CD4-positive, alpha-beta T cell treated with Interferon gamma for 1 hour (primary cell): Measurements from ENCODE around the gene KIF16B.

Experiments
- DNase-seq: peaks from one replicate; pipeline ENCODE4 v3.0.0-alpha.2; 2020

KIF16B gene

DNA sequence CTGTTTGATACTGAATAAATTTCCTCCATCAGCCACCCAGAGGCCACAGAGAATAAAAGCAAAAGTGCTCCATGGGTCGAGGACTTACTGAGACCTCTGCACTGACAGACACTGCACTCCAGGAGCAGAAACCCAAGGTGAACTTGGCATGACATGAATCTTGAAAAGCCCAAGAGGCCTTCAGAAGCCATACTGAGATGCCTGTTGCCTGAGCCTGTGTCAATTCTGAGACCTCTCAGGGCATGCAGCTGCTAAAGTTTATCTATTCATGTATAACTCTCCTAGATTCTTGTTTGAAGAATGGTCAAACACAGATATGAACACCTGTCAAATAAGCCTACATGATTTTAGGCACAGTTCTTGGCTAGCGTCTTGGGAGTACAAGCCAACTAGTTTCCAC lies 145.7 kb downstream of the KIF16B start:
- no peak for DNase-seq

DNA sequence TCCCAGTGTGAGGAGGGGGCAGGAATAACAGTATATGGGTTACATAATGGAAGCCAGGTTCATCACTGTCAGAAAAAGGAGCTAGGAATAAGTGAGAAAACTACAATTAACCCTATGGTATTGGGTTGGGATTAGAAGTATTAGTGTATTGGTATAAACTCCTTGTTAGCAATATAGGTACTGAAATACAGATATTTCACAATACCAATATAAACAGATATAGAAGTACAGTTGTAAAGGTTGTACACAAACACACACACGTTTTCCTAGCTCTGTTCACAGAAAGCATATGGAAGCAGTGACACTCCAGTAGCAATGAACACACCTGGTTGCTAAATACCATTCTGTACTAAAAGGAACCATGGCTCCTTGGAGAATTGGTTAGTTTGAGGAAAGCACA lies 148.5 kb downstream of the KIF16B start:
- DNase-seq, result no peak

DNA sequence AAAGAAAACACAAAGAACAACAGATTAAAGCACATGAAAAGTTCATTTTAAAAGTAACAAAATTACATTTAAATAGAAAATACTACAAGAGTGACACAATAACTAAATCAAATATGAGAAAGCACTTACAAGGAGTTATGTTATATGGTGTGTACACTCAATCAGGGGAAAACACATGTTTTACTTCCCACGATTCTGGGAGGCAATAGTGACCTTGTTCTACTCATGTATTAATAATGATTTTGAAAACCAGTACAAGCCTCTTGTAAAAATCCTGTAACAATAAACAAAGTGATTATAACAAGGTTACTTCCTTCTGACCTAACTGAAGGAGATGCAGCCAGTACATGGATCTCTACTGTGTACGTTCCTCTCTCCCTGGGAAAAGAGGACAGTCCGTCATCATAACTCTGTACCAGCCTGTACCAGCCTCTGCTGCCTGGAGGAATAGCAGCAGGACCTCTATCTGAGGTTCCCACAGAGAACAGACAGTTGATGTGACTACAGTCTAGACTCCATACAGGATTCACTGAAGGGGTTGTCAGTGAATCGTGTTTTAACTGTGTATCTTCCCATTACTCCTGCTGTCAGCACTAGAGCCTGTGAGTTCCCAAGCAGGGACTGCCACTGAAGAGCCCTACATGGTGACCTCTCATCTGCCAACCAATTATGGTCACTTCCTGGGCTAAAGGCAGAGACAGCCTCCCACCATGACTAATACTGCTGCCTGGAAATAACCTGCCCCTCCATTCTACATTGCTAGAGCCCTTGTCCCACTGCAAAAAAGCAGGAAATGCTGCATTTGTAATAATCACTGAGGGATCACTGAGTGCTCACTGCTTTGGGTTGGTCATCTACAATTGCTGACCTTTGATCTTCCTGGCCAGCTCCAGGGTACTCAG lies 149.7 kb downstream of the KIF16B start:
- DNase-seq, result no peak

DNA sequence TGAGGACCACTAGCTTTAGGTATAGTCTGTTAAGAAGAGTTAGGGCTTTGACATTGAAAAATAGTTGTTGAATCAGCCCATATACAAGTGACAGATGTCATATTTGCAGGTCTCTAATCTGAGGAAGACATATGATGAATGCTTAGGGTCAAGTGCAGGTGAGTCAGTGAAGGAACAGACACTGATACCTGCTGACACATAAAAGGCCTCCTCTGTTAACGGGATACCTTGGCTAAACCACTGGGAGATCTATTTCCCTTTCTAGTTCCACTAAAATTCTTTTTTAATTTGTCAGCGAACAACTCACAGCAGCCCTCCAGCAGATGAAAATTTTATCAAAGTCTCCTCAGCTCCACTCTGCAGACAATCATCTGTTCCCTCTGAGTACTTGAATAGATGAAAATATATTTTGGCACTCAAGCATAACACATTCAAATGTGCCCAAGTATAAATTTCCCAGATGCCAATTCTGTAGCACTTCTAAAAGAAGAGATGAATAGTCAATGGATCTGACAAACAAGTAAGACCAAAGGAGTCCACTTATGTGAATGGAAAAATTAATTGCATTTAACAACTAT lies 154.0 kb downstream of the KIF16B start:
- no peak for DNase-seq

DNA sequence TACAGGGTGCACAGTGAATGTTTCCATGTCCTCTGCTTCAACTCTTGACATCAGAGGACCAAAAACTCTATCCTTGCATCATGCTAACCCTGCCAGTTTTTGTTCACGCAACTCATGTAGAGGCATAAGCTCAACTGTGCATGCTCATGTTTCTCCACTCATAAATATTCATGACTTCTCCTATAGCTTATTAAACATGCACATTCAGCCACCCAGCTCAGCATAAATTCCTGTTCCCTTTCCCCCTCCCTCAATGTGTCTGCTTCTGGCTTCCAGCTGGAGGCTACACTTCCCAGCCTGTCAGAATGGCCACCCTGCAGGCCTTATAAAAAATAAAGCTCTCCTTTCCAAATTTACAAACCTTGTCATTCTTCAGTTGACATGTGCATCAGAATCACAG lies 154.6 kb downstream of the KIF16B start:
- no peak for DNase-seq

DNA sequence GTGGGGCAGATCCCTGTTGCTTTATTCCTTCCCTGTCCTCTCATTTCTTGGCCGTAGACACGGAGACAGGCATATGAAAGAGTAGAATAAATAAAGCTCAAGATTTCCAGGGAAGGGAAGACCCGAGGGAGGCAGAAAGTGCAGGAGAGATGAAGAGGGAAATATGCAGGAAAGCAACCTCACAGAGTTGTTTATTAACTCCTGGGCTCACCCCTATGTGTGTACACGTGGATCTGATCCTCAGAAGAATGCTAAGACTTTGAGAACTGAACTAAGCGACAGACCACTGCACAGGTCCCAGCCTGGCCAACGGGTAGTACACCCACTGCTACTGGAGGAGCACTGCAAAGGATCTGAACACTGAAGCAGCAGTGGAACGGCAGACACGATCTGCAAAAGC lies 156.2 kb downstream of the KIF16B start:
- no peak for DNase-seq

DNA sequence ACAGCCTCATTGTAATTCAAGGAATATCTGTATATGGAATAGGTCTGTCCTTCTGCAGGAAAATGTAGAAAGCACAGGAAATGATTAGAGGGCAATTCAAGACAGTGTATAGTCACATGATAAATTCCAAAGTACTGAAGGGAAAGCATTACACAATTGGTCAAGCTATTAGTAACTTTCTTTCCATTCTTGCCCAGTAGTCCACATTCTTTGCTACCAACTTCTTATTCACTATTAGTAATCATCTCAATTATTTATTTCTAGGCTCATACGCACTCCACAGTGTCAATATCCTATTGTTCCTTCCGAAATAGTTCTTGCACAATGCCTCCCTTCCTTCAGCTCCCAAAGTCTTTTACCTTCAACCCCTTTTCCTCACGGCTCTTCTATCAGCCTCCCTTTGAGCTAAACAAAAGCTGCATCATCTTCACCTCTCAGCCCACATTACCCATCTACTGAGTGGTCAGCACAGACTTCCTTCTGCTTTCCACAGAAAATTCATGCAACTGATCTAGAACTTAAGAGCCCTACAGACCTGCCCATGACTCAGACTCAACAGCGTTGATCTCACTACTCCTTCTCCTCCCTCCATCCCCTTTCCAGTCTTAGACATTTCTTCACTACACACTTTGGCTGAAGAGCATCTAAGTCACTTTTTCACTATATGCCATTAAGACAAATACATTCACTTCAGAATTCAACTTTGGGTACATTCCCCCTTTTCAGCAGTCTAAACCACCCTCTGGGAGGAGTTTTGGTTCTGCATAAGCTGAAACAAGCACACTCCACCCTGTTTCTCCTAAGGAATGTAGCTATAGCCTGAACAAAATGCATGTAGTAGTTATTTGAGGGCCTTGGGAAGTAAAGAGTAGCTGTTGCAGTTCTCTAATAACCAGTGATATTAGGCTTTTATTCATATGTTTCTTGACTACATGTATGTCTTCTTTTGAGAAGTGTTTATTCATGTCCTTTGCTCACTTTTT lies 157.9 kb downstream of the KIF16B start:
- no peak for DNase-seq

DNA sequence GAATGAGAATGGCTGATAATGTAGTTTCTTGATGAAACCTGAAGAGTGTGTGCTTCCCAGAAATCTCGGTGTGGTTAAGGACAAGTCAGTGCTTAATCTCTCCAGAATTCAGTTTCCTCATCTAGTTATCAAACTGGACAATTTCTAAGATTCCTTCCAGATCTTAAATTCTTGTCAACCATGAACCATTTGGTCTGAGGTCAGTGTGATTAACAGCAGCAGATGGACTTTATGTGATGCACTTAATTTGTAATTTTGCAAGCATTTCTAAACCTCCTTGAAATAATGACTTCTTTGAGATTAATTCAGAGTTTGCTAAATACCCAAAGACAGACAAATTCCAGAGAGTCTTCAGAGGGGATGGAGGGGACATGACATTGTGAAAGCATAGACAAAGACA lies 160.3 kb downstream of the KIF16B start:
- no peak for DNase-seq

DNA sequence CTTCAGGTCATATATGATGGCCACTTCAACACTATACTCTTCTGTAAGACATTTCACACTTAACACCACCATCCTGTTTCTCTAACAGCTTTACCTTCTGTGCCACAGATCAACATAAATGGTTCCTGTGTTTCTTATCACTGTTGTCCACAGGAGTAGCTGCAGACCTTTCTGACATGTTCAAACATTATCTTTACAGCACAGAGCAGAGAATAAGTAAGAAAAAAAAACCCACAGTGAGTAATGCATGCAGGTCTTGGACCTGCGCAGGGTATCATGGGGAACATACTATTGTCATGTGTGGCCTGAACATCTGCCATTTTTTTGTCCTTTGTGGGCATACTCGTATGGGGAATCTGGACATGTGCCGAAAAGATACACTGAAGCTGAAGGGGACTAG lies 161.9 kb downstream of the KIF16B start:
- no peak for DNase-seq

DNA sequence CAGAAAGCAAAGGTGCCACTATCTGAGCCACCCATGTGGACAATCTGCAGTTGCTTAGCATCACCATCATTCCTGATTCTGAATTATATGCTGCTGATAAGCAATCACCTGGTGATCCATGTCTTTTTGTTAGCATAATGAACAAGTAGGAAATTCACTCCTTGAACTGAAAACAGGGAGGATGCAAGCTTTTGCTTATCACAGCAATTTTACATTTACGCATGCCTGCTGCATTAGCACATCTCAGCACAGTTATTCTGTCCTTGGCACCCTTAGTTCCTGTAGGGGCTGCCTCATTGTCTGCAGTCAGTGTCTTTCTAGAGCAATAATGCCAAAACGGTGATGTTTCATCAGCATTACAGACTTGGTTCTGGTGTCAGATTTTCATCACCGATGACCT lies 162.6 kb downstream of the KIF16B start:
- DNase-seq, result no peak

DNA sequence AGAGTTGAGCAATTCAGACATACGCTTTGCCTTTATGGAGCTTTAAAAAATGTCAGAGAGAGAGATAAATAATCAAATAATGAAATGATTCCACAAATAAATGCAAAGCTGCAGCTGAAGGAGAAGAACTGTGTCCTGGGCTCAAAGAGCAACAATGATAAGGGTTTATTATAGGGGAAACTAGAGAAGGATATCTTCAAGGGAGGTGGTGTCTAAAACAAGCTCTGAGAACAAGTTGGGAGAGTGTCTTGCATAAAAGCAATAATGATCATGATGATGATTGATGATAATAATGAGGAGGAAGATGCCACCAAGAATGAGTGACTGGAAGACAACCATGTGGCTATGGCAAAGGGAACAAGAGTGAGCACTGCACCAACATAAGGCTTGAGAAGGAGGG lies 164.3 kb downstream of the KIF16B start:
- no peak for DNase-seq

DNA sequence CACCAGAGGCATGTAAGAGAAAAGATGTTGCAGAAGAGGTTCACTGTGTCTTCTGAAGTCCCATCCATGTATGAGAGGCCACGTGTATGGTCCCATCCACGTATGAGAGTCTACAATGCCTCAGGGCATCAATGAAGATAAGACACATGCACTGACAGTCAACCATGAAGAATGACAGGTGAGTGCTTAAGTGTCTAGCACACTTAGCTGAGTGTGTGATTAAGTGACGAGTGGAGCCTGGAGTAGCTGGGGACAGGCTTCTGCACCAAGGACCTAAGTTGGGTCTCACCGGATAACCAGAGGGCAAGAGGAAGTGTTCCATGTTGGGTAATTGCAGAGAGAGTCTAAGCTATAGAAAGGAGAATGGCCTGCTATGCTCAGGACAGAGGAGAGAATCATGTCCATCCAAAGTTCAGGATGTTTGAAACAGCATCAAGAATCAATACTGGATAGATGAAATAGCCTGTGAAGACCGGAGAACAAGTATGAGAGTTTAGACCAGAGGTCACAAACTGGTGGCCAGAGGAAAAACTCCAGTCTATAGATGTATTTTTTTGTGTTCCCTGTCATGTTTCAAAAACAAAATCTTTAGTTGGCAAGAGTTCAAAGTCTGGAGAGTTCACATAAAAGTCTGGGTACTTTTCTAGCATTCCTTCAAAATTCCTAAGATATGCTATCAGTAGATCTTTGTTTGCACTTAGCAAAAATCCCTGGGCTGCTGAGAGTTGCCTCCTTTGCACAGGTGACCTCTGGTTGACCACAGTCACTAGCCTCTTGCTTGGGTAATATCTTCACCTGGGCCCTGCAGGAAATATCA lies 165.8 kb downstream of the KIF16B start:
- no peak for DNase-seq

DNA sequence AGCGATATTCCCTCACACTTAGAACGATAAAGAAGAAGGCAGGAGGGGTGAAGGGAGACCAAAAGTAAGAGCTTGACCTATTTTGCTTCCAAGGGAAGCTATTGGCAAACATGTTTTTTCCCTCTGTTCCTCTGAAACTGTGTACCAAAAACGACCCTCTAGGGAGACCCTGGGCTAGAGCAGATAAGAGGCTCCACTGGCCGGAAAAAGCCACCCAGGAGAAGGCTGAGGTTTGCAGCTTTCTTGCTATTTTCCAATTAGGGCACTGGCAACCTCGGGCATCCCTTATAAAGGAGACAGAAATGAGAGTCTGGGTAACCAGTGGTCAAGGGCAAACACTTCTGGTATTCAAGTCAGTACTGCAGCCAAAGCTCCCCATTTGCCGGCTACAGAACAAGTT lies 168.0 kb downstream of the KIF16B start:
- no peak for DNase-seq

DNA sequence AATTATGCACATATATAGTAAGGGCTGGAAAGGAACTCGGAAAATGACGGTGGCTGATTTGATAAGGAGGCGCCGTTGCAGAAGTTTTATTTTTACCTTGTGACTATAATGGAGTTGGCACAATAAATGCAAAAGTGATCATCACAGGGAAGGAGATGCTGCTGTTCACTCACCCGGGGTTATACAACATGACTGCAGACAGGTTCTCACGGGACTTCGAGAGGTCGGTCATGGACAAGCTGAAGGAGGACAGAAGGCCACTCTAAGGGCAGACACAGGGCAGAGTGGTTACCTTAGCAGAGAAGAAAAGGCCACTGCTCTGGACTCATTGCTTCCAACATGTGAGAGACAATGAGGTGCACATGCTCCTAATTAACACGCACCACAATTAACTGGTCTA lies 168.6 kb downstream of the KIF16B start:
- DNase-seq, result no peak

DNA sequence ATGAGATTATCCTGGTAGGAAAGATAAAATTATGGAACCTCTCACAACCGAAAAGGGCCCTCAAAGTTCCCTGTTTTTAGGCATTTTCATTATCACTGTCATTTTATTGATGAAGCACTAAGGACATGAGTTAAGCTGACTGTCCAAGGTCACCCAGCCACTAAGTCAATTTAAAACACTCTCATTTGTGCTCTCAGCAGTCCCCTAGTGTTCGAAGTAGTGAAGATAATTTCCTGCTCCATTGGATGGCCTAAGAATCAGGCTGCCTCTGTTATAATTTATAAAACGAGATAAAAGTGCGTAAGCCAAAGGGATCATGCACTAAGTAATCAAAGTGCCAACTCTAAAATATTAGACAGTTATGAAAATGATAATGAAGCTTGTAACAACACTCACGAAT lies 169.1 kb downstream of the KIF16B start:
- no peak for DNase-seq

DNA sequence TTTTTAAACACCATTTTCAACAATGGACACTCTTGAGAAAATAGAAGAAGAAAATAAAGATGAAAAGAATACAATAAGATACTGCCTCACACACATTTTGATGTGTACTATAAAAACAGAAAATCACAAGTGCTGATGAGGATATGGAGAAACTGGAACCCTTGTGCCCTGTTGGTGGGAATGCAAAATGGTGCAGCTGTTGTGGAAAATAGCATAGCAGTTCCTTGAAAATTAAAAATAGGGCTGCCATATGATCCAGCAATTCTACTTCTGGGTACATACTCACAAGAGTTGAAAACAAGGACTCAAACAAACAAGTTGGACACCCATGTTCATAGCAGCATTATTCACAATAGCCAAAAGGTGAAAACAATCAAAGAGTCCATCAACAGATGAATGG lies 173.0 kb downstream of the KIF16B start:
- no peak for DNase-seq

DNA sequence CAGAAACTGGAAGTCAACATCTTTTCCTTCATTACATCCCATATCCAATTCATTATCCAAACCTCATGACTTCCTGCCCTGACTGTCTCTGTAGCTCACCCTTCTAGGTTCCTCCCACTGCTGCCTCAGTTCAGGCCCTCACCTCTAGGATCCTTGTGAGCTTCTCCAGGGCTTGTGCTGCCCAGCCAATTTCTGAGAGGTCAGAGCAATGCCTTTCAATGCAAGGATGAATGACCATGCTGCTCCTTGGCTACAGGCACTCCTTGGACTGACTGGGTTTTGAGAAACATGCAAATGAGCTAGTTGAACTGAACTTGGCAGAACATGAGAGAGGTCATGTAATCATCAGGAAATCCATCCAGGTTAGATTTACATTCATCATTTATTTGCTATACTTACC lies 173.4 kb downstream of the KIF16B start:
- DNase-seq, result no peak

DNA sequence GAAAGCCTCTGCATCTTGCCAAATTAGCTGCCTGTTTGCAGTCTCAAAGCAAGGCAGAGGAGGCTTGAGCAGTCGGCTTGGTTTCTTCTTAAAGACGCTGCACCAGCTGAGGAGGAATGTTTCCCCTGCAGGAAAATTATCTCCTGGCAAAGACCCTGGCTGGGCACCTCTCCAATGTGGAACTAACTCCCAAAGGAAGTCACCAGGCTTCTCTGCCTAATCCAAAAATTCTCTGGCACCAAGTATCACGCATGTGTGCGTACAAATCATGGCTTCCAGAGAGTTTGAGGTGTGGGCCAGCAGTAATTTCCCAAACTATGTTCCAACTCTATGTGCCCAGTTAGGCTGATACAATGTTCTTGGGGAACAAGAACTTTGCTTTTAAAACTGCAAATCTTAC lies 176.2 kb downstream of the KIF16B start:
- DNase-seq, result no peak

DNA sequence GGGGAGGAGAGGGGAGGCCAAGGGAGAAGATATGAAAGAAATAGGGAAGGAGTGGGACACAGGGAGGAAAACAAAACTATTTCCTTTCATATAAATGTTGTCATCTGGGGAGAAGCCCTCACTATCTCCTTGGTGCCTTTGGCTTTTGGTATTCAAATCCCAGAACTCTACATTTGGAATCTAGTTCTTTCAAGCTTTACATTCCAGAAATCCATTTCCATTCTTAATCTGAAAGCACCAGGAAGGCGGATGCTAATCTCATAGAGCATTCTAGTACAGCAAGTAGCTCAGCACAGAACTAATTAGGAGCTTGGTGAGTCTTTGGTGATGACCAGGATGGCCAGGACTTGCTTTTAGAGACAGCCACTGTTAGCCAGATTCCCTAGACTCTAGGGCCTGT lies 177.9 kb downstream of the KIF16B start:
- no peak for DNase-seq

DNA sequence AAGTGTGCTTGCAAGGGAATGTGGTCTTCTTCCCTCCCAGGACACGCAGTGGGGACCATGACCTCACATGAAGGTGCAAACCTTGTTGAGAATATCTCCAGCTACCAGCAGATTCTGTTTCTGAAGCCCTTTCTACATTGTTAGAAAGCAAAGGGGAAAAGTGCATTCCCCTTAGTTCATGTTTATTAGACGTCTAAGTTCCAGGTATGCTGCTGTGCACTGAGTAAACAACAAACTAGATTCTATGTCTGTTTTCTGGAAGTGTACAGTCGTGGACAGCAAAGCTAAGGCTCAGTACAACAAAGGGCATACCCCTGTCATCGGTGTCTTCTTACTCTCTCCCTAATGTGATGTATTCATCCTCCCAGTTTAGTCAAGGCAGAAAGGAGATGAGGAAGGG lies 178.5 kb downstream of the KIF16B start:
- DNase-seq, result no peak

DNA sequence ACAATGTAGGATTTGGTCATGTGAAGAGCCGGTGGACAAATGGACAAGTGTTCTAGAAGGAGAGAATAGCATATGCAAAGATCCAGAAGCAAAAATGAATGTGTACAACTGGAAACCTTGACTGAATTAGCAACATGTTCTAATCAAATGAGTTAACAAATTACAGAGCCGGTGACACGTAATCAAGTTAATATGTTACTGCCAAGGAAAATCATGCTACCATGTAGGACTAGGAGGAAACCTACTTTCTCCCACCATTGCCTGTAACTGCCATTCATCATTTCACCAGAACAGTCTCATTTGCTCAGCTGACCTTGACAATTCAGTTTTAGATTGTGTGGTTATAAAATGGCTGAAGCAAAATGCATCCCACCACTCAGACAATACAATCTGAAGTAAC lies 179.4 kb downstream of the KIF16B start:
- DNase-seq, result no peak

DNA sequence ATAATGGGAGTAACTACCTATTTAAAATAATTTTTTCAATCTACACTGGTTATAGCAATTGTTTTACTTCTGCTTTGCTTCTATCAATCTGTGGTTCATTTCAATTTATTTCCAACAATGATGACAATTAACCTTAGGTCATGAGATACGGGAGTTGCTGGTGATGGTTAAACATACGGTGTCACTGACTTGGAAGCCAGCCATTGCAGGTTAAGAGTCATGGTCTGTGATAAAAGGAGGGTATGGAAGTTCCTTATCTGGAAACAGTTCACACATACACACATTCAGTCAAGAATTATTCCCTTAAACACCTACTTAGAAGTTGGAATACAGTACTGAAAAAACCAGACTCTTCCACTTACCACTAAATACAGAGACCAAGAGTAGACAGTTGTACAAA lies 180.0 kb downstream of the KIF16B start:
- DNase-seq, result no peak

DNA sequence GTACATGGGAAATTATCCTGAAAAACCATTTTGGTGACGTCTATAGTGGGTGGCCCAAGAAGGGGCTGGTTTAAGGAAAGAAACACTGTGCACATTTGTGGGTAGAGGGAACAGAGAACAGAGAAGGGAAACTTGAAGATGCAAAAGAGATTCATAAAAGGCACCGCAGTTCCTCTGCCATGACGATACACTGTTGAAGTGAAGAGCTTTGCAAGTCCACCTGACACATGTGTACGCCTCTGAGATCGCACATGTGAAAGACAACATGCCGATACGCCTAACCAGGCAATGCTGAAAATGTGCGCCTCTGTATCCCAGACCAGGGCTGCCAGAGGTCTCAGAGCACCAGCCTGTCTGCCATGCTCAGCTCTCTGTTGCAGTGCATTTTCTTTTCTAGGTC lies 180.9 kb downstream of the KIF16B start:
- DNase-seq, result peak; percentile 16
